ENCODE data around the gene PATZ1.

PATZ1 gene

DNA sequence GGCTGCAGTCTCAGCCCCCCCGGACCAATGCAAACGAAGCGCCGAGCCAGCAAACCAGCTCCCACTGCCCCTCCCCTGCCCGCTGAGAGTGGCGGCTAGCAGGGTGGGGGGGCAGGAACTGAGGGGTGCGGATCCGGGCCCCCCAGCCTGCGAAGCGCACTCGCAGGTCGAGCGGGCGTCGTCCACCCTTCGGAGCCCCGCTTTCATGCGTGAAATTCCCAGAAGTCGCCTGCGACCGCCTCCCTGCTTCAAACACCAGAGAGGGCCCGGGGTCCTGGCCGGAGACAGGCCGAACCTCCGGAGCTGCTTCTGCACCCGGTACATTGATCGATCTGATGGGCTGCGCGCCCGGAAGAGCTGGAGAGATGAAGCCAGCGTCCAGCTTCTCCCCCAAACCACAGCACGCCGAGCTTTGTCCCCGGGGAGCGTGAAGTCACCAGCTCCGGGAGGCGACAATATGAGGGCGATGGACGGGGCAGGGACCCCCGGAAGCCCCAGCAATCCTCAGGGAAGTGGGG, 646 bp upstream of the PATZ1 start:
- H3K9me3 Mint-ChIP-seq (ENCODE audit: low read depth) = no peaks in the 10 kb centered on the region
- H3K4me1 Mint-ChIP-seq (ENCODE audit: low read depth) = peaks cover 30% of the 10 kb centered on the region
- peak overlapping the region; percentile 85 for H3K27ac Mint-ChIP-seq
- H3K4me3 Mint-ChIP-seq = peak overlapping the region; percentile 86
- no peaks in the 10 kb centered on the region for H3K36me3 Mint-ChIP-seq
- H3K27me3 Mint-ChIP-seq = no peaks in the 10 kb centered on the region

GRCh38 chr22:31345331-31346254, 553 bp downstream of the PATZ1 start:
- H3K9me3 Mint-ChIP-seq (ENCODE audit: low read depth) = no peaks in the 10 kb centered on the region
- H3K4me3 Mint-ChIP-seq = peak overlapping the region; percentile 90
- H3K27me3 Mint-ChIP-seq = no peaks in the 10 kb centered on the region
- H3K4me1 Mint-ChIP-seq (ENCODE audit: low read depth) = peaks cover 40% of the 10 kb centered on the region
- H3K27ac Mint-ChIP-seq = peak overlapping the region; percentile 92
- H3K36me3 Mint-ChIP-seq = no peaks in the 10 kb centered on the region

DNA sequence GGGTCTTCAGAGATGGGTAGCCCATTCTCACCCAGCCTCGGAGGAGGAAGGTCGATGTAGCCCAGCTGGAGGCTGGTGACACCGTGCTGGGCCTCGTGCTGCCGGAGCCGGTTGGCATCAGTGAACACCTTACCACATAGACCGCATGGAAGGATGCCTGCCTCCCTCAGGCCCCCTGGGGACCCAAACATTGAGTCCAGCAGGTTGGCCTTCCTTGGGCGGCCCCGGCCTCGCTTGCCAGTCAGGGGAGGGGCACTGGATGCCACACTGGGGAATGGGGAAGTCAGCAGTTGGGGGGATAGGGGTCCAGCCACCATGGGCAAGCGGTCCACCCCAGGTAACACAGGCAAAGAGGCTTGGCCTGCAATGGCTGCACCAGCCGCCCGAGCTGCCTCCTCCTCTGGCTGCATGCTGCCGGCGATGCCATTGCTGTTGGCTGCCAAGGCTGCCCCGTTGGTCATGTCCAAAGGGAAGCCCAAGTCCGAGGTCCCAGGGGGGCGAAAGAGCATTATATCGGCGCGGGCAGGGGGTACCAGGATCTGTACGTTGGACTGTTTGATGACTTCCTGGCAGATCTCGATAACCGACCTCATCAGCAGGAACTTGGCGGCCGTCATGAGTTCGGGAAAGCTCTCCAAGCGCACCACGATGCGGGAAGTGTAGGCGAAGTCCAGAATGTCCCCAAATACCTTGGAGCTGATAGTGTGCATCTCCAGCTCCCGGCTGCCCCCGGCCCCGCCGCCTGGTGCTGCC, 1.4 kb downstream of the PATZ1 start:
- no peaks in the 10 kb centered on the region for H3K9me3 Mint-ChIP-seq (ENCODE audit: low read depth)
- H3K27me3 Mint-ChIP-seq = no peaks in the 10 kb centered on the region
- H3K4me3 Mint-ChIP-seq = peak overlapping the region; percentile 90
- peak overlapping the region; percentile 92 for H3K27ac Mint-ChIP-seq
- H3K36me3 Mint-ChIP-seq = no peaks in the 10 kb centered on the region
- peaks cover 48% of the 10 kb centered on the region for H3K4me1 Mint-ChIP-seq (ENCODE audit: low read depth)

DNA sequence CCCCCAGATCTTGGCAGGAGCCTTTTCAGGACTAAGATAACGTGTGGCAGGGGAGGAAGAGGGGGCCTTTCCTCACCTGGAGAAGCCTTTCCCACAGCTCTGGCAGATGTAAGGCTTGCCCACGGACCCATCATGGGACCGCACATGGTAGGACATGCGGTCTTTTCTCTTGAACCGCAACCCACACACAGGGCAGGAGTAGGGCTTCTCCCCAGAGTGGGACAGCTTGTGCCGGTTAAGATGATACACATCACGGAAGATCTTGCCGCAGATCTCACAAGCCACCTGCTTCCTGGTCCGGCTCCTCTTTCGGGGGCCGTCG, 1.9 kb downstream of the PATZ1 start:
- Mint-ChIP-seq H3K36me3 (no peaks in the 10 kb centered on the region), H3K27ac (peak overlapping the region; percentile 92), H3K4me1 (ENCODE audit: low read depth) (peaks cover 53% of the 10 kb centered on the region), H3K4me3 (peak overlapping the region; percentile 90), H3K9me3 (ENCODE audit: low read depth) (no peaks in the 10 kb centered on the region), H3K27me3 (no peaks in the 10 kb centered on the region)

GRCh38 chr22:31343235-31344191, 2.6 kb downstream of the PATZ1 start:
- Mint-ChIP-seq H3K9me3 (ENCODE audit: low read depth) (no peaks in the 10 kb centered on the region), H3K4me3 (peak overlapping the region; percentile 90), H3K27ac (peak overlapping the region; percentile 92), H3K4me1 (ENCODE audit: low read depth) (peaks cover 58% of the 10 kb centered on the region), H3K36me3 (no peaks in the 10 kb centered on the region), H3K27me3 (no peaks in the 10 kb centered on the region)

- Mint-ChIP-seq H3K9me3 (ENCODE audit: low read depth) (no peaks in the 10 kb centered on the region), H3K36me3 (no peaks in the 10 kb centered on the region), H3K27ac (peak overlapping the region; percentile 92), H3K4me1 (ENCODE audit: low read depth) (peaks cover 63% of the 10 kb centered on the region), H3K27me3 (no peaks in the 10 kb centered on the region), H3K4me3 (peak overlapping the region; percentile 90)
Measured at GRCh38 chr22:31342389-31343140, 3.6 kb downstream of the PATZ1 start.

- Mint-ChIP-seq H3K4me3 (peak overlapping the region; percentile 90), H3K9me3 (ENCODE audit: low read depth) (no peaks in the 10 kb centered on the region), H3K36me3 (no peaks in the 10 kb centered on the region), H3K27me3 (no peaks in the 10 kb centered on the region), H3K4me1 (ENCODE audit: low read depth) (peaks cover 69% of the 10 kb centered on the region), H3K27ac (peak overlapping the region; percentile 92)
Measured at GRCh38 chr22:31341386-31342088, 4.6 kb downstream of the PATZ1 start.

DNA sequence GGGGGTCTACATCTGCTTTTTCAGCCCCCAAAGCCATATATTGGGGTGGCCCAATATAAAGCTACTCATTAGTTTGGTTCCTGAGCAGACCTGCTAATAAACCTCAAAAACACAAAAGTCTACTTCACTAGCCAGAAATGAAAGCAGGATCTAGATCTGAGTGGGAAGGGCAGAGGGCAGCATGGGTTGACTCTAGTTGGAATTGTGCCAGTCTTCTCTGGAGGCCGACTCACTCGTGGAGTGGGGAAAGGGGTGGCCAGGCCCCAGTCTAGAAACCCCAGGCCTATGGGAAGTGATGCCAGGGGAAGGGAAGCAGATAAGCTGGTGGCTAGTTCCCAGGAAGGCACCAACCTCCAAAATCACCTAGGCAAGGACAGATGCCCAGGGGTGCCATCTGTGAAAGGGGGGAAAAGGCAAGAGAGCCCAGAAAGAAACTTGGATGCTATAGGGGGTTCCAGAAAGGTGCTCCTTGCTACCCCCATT, 5.3 kb downstream of the PATZ1 start:
- no peaks in the 10 kb centered on the region for H3K9me3 Mint-ChIP-seq (ENCODE audit: low read depth)
- H3K4me1 Mint-ChIP-seq (ENCODE audit: low read depth) = peaks cover 74% of the 10 kb centered on the region
- no peaks in the 10 kb centered on the region for H3K27me3 Mint-ChIP-seq
- H3K4me3 Mint-ChIP-seq = peak overlapping the region; percentile 49
- peak overlapping the region; percentile 83 for H3K27ac Mint-ChIP-seq
- no peaks in the 10 kb centered on the region for H3K36me3 Mint-ChIP-seq

DNA sequence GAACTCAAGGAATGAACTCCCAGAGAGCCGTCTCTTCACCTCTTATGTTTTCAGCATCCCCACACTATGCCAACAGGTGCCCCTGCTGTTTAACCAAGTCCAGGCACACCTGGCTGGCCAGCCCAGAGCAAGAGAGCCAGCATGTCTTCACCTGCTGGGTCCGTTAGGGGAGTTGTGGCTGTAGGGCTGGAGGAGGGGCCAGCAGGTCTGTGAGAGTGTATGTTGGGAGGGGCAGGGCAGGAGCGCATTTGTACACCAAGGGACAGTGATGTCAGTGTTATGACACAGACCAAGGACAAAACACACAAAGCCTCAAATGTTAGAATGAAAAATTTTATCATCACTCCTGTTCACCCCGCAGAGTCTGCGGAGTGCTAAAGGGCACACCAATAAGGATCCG, 5.8 kb downstream of the PATZ1 start:
- Mint-ChIP-seq H3K27me3 (no peaks in the 10 kb centered on the region), H3K4me1 (ENCODE audit: low read depth) (peaks cover 74% of the 10 kb centered on the region), H3K9me3 (ENCODE audit: low read depth) (no peaks in the 10 kb centered on the region), H3K4me3 (peak overlapping the region; percentile 50), H3K27ac (peak overlapping the region; percentile 83), H3K36me3 (no peaks in the 10 kb centered on the region)

GRCh38 chr22:31339148-31339832, 6.9 kb downstream of the PATZ1 start:
- peak overlapping the region; percentile 83 for H3K27ac Mint-ChIP-seq
- H3K4me1 Mint-ChIP-seq (ENCODE audit: low read depth) = peaks cover 79% of the 10 kb centered on the region
- H3K9me3 Mint-ChIP-seq (ENCODE audit: low read depth) = no peaks in the 10 kb centered on the region
- no peaks in the 10 kb centered on the region for H3K27me3 Mint-ChIP-seq
- no peak overlapping the region for H3K4me3 Mint-ChIP-seq
- no peaks in the 10 kb centered on the region for H3K36me3 Mint-ChIP-seq

DNA sequence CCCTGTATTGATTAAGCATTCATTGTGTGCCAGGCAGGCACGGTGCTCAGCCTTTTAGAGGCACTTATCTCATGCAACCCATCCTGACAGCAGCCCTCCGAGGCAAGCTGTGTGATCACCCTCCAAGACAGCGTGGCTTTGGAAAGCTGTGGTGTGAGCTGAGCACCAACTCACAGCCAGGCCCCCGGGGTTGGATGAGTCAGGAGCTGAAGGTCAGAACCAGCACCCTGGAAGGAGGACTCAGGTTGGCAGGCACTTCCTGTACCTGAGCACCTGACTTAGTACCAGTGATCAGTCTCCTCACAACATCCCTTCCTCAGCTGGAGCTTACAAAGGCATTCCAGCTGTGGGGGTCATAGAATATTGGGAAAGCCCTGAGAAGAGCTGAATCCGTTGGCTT, 9.0 kb downstream of the PATZ1 start:
- H3K9me3 Mint-ChIP-seq (ENCODE audit: low read depth) = no peaks in the 10 kb centered on the region
- peaks cover 68% of the 10 kb centered on the region for H3K4me1 Mint-ChIP-seq (ENCODE audit: low read depth)
- peaks cover 4% of the 10 kb centered on the region for H3K36me3 Mint-ChIP-seq
- no peak overlapping the region for H3K4me3 Mint-ChIP-seq
- no peaks in the 10 kb centered on the region for H3K27me3 Mint-ChIP-seq
- H3K27ac Mint-ChIP-seq = peak overlapping the region; percentile 69

- no peak overlapping the region for H3K27ac Mint-ChIP-seq
- peaks cover 4% of the 10 kb centered on the region for H3K36me3 Mint-ChIP-seq
- H3K4me3 Mint-ChIP-seq = no peak overlapping the region
- H3K9me3 Mint-ChIP-seq (ENCODE audit: low read depth) = no peaks in the 10 kb centered on the region
- H3K4me1 Mint-ChIP-seq (ENCODE audit: low read depth) = peaks cover 59% of the 10 kb centered on the region
- H3K27me3 Mint-ChIP-seq = no peaks in the 10 kb centered on the region
Measured at GRCh38 chr22:31334329-31334728, 11.8 kb downstream of the PATZ1 start.

DNA sequence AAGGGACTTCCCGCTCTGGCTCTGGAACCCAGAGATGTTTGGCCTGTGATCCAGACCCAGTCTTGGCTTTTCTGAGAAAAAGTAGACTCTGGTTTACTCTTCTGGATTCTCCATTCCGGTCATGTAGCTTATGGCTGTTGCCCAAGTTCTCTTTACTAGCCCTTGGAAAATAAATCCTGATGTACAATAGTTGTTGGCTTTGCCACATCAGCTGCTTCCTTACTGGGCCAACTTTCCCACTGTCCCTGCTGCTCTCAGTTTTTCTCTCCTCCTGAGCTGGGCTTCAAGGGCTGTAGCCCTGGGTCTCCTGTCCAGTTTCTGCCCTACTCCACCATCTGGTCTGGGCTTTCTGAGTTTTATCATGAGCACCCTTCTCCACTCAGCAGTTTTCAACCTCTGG, 12.5 kb downstream of the PATZ1 start:
- H3K27me3 Mint-ChIP-seq = no peaks in the 10 kb centered on the region
- H3K27ac Mint-ChIP-seq = peak overlapping the region; percentile 7
- no peaks in the 10 kb centered on the region for H3K9me3 Mint-ChIP-seq (ENCODE audit: low read depth)
- peaks cover 4% of the 10 kb centered on the region for H3K36me3 Mint-ChIP-seq
- H3K4me1 Mint-ChIP-seq (ENCODE audit: low read depth) = peaks cover 57% of the 10 kb centered on the region
- no peak overlapping the region for H3K4me3 Mint-ChIP-seq

Data from activated naive CD8-positive, alpha-beta T cell (primary cell).